IMR-90 (cell line): ENCODE data around the gene THBS1.

Experiments
- CEBPB ChIP-seq: IDR thresholded peaks from 2 replicates; pipeline ENCODE4 v1.6.1; 2012; ENCODE audit warnings: low read depth, low read length, improper control_type of control experiment
- FOS ChIP-seq: fragments of 150-350 bp; IDR thresholded peaks from 2 replicates; pipeline ENCODE4 v1.6.1; 2016; ENCODE audit warnings: low read depth, low read length
- MAFK ChIP-seq: IDR thresholded peaks from 2 replicates; pipeline ENCODE4 v1.6.1; 2012; ENCODE audit warnings: low read depth, low read length, improper control_type of control experiment
- MAZ ChIP-seq: IDR thresholded peaks from 2 replicates; pipeline ENCODE4 v1.6.1; 2012; ENCODE audit warnings: low read depth, mild to moderate bottlenecking, low read length, improper control_type of control experiment, moderate library complexity, borderline replicate concordance
- NFE2L2 ChIP-seq: fragments of 150-350 bp; IDR thresholded peaks from 2 replicates; pipeline ENCODE4 v1.6.1; 2016; ENCODE audit warnings: low read depth, mild to moderate bottlenecking, low read length
- POLR2A ChIP-seq: IDR thresholded peaks from 2 replicates; pipeline ENCODE4 v1.6.1; 2012; ENCODE audit warnings: mild to moderate bottlenecking, low read depth, low read length
- RAD21 ChIP-seq: IDR thresholded peaks from 2 replicates; pipeline ENCODE4 v1.6.1; 2012; ENCODE audit warnings: low read length, improper control_type of control experiment
- RCOR1 ChIP-seq: IDR thresholded peaks from 2 replicates; pipeline ENCODE4 v1.6.1; 2012; ENCODE audit warnings: mild to moderate bottlenecking, low read length, improper control_type of control experiment; ENCODE audit not compliant: insufficient replicate concordance
- RFX5 ChIP-seq: IDR thresholded peaks from 2 replicates; pipeline ENCODE4 v1.8.0; 2012; ENCODE audit warnings: low read depth, mild to moderate bottlenecking, low read length, moderate library complexity
- SMC3 ChIP-seq: fragments of 150-350 bp; IDR thresholded peaks from 2 replicates; pipeline ENCODE4 v1.6.1; 2016; ENCODE audit warnings: low read depth, mild to moderate bottlenecking, antibody characterized with exemption, low read length, moderate library complexity
- TF ChIP-seq, protein P1 (sequence below): conservative IDR thresholded peaks from 2 replicates; pipeline ENCODE4 v1.5.1; 2012; ENCODE audit warnings: mild to moderate bottlenecking, low read depth, low read length, improper control_type of control experiment
- TF ChIP-seq, protein P2 (sequence below): fragments of 150-350 bp; IDR thresholded peaks from 2 replicates; pipeline ENCODE4 v1.6.1; 2017; ENCODE audit warnings: mild to moderate bottlenecking, antibody characterized with exemption, low read length, low read depth

DNA sequence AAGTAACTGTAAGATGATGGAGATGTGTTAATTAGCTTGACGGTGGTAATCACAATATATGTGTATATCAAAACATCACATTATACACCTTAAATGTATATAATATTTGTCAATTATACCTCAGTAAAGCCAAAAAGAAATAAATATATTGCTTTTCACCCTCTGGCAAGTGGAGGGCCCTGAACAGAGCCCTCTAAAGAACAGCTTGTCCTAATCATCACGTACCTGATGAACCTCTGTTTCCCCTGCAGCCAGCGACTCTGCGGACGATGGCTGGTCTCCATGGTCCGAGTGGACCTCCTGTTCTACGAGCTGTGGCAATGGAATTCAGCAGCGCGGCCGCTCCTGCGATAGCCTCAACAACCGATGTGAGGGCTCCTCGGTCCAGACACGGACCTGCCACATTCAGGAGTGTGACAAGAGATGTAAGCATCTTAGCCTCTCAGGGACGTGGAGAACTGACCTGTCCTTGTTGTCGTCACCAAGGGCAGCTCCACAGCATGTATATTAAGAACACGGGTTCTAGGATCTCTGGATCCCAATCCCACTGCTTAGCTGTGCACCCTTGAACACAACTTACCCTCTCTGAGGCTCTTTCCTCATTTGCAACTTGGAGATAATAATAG lies 6.3 kb downstream of the THBS1 start:
- TF ChIP-seq, protein P1, sequence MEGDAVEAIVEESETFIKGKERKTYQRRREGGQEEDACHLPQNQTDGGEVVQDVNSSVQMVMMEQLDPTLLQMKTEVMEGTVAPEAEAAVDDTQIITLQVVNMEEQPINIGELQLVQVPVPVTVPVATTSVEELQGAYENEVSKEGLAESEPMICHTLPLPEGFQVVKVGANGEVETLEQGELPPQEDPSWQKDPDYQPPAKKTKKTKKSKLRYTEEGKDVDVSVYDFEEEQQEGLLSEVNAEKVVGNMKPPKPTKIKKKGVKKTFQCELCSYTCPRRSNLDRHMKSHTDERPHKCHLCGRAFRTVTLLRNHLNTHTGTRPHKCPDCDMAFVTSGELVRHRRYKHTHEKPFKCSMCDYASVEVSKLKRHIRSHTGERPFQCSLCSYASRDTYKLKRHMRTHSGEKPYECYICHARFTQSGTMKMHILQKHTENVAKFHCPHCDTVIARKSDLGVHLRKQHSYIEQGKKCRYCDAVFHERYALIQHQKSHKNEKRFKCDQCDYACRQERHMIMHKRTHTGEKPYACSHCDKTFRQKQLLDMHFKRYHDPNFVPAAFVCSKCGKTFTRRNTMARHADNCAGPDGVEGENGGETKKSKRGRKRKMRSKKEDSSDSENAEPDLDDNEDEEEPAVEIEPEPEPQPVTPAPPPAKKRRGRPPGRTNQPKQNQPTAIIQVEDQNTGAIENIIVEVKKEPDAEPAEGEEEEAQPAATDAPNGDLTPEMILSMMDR, result no peak
- no peak for TF ChIP-seq RFX5
- TF ChIP-seq POLR2A, result peak; percentile 12
- no peak for TF ChIP-seq SMC3
- TF ChIP-seq MAZ, result no peak
- no peak for TF ChIP-seq MAFK
- TF ChIP-seq RCOR1, result no peak
- no peak for TF ChIP-seq RAD21
- peak; percentile 5; the same call in 1 of the 2 replicates for TF ChIP-seq NFE2L2
- no peak for TF ChIP-seq FOS
- TF ChIP-seq, protein P2, sequence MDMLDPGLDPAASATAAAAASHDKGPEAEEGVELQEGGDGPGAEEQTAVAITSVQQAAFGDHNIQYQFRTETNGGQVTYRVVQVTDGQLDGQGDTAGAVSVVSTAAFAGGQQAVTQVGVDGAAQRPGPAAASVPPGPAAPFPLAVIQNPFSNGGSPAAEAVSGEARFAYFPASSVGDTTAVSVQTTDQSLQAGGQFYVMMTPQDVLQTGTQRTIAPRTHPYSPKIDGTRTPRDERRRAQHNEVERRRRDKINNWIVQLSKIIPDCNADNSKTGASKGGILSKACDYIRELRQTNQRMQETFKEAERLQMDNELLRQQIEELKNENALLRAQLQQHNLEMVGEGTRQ, result no peak
- no peak for TF ChIP-seq CEBPB
